GM19395 (cell line): Measurements from ENCODE around the gene PCNX2.
"Not testable (repeated sequence)": the region's sequence is repeated elsewhere in the genome, so short reads cannot be mapped to it uniquely, and the experiment has no call there.

Source experiments
- ATAC-seq: cut with Tn5 transposase; IDR thresholded peaks from one replicate; pipeline ENCODE4 v1.9.1; 2021; ENCODE audit warnings: mild to moderate bottlenecking, moderate library complexity; ENCODE audit not compliant: unreplicated experiment

The PCNX2 gene

DNA sequence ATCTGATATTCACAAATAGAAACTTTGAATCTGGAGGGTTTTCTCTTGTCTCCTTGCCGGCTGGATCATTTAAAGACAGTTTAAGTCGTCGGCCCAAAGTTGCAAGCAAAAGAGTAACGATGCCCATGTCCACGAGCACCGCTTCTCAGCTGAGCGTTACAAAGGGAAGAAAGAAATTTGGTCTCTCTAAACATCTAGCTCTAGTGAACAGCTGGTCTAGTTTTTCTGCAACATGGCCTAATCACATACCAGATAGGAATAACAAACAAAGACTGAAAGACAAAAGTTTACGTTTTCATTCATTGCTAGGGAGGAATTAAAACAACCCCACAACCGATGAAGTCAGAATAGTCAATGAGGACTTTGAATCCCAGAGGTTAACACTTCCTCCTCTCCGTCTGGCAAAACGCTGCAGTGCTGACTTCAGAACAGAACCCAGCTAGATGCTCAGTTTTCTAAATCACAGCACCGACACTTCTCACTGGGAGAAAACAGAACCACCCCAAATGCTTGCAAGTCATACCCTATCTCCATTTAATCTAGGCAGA is 275.7 kb downstream of the PCNX2 start:
- ATAC-seq, result no peak

DNA sequence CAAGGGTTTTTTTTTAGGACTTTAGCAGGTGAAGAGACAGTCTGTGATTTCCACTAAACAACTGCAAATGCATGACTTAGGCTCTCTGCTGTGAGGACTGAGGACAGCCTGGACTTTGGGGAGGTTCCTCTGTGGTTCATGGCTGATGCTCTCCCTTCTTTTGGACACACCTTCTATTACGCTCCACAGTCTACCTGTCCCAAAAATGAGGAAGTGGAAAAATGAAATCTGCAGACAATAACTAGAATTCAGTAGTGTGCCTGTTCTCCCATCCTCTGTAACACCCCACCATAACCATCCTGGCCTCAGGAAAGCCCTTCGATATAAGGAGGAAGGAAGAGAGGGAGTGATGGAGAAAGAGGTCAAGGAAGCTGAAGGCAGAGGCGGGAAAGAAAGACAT is 276.4 kb downstream of the PCNX2 start:
- no peak for ATAC-seq

DNA sequence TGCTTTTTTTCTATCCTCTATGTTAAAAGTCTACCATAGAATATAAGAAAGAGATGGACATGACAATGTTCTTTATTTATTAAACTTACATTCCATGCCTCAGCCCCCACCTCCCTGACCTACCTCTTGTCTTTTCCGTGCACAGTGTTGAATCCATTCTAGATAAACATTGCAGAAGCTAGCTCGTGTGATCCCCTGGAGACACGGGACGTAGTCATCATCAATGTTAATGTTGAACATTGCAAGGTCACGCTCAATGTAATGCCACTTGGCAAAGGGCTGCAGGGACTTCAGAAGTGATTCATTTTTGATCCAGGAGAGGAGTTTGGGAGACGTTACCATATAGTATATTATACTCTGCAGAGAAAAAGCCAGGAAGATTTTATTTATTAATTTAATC is 278.7 kb downstream of the PCNX2 start:
- ATAC-seq, result no peak

GRCh38 chr1:233015965-233016364 is 279.6 kb downstream of the PCNX2 start:
- peak; percentile 49 for ATAC-seq

- no peak for ATAC-seq
Measured at GRCh38 chr1:233012021-233012420, 283.5 kb downstream of the PCNX2 start.

- no peak for ATAC-seq
Measured at GRCh38 chr1:233010146-233010545, 285.4 kb downstream of the PCNX2 start.

GRCh38 chr1:233006541-233006973 is 289.0 kb downstream of the PCNX2 start:
- ATAC-seq, result no peak

DNA sequence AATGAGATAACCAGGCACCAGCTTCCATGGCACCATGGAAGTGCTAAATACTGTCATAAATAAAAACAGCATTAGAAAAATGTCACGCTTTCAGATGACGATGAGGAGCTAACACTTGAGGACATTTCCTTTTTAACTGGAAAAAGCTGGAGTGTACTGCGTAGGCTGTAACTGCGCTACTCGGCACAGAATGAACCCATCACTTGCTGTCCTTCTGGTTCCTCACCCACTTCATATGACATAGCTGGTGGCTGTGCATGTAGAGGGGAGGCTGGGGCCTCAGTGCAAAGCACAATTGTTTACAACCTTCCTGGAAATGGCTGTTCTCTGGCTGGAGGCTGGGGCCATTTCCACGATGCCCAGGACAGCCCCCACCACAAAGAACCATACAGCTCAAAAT is 289.4 kb downstream of the PCNX2 start:
- ATAC-seq, result no peak

DNA sequence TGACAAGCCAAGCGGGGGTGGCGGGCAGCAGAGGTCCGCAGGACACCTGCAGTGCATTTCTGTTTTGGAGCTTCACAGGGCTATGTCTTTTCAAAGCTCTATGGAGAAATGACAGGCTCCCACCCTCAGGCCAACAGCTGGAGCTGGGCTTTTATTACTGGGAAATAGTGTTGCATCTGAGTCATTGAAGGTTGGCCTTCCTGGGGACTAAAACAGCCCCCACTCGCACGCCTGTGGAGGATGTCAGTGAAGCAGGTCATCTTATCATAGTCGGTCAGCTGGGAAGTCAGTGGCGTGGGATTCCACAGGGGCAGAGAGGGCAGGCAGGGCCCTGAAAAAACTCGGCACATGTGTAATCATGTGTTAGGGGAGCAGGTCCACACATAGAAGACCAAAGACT is 289.8 kb downstream of the PCNX2 start:
- no peak for ATAC-seq

- no peak for ATAC-seq
Measured at GRCh38 chr1:233005156-233005555, 290.4 kb downstream of the PCNX2 start.

- ATAC-seq, result no peak
Measured at GRCh38 chr1:233004451-233004850, 291.1 kb downstream of the PCNX2 start.

- ATAC-seq, result not testable (repeated sequence)
Measured at GRCh38 chr1:233003638-233004037, 291.9 kb downstream of the PCNX2 start.

DNA sequence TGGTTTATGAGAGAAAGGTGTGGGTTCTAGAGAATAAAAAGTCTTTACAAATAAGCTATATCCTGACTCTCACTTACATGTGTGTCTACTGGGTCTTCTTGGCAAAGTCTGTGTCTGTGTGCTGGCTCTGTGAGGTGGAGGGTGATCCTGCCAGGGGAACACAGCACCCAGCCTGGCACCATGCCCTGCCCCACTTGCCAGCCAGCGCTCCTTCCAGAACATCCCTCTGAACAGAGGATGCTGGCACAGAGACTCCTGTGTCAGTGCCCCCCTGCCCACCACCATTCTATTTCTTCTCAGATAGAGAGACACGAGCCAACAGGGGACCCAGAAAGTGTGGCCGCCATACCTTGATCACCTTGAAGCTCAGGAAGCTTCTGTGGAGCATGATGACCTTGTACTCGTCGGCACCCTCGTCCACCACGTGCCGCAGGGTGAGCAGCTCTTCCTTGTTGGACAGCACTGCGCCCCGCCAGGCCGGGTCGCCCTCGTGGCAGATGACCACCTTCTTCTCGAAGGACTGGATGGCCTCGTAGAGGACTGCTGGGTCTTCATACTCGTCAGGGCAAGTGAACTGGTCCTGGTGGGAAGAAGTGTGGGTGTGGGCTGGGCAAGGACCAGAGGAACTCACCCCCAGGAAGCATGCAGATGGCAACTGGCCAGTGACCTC is 295.4 kb downstream of the PCNX2 start:
- ATAC-seq, result no peak

GRCh38 chr1:232998646-232999045 is 296.9 kb downstream of the PCNX2 start:
- ATAC-seq, result no peak

DNA sequence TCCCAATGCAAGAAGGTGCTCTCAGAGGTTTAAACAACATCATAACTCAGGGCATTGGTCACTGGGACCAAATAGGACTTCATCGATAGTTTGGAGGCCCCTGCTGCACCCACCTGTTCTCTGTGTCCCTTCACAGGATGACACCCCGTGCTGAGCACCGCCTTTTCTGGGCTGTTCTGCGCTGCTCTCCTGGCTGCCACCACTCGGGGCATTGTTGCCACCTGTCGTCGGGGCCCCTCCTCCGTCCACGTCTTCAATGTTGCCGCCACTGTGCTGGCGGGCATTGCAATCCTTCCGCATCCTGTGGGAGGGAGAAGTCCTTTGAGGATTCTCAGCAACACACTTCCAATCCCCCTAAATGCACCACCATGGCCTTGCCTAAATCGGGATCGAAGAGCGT is 297.4 kb downstream of the PCNX2 start:
- ATAC-seq, result no peak

DNA sequence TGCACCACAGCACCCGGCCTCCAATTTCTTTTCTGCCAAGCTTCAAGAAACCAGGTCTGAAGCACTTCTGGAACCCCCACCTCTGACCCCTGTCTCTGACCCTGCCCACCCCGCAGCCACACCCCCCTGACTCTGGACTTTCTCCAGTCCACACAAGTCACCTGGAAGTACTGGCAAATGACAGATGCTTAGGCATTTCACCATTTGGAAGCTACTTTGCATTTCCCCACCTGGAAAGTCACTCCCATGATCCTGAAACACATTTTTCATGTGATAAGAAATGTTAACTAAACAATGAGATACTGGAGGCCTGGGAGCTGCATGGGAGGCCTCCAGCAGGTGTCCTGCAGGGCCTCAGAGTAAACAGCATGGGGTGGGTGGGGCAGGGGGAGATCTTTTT is 299.4 kb downstream of the PCNX2 start:
- ATAC-seq, result no peak

GRCh38 chr1:232995189-232995588 is 300.3 kb downstream of the PCNX2 start:
- ATAC-seq, result no peak

GRCh38 chr1:232993555-232993954 is 302.0 kb downstream of the PCNX2 start:
- ATAC-seq, result no peak

DNA sequence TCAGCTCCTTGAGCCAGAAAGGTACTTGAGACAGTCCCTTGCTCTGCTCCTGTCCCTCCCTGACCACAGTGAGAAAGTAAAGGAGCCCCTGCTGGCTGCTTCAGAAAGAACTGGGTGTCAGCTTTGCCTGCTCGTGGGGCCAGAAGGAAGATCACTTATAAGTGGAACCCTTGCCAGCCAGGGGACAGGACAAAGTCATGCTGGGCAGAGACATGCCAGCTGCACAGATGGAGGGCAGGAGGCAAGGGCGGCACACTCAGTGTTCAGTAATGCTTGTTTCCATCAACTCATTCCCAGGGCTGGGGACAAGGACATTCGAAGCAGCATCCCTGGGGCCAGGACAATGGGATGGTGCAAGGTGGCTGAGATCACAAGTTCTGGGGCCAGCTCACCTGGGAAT is 303.3 kb downstream of the PCNX2 start:
- ATAC-seq, result no peak

- ATAC-seq, result no peak
Measured at GRCh38 chr1:232991238-232991637, 304.3 kb downstream of the PCNX2 start.

DNA sequence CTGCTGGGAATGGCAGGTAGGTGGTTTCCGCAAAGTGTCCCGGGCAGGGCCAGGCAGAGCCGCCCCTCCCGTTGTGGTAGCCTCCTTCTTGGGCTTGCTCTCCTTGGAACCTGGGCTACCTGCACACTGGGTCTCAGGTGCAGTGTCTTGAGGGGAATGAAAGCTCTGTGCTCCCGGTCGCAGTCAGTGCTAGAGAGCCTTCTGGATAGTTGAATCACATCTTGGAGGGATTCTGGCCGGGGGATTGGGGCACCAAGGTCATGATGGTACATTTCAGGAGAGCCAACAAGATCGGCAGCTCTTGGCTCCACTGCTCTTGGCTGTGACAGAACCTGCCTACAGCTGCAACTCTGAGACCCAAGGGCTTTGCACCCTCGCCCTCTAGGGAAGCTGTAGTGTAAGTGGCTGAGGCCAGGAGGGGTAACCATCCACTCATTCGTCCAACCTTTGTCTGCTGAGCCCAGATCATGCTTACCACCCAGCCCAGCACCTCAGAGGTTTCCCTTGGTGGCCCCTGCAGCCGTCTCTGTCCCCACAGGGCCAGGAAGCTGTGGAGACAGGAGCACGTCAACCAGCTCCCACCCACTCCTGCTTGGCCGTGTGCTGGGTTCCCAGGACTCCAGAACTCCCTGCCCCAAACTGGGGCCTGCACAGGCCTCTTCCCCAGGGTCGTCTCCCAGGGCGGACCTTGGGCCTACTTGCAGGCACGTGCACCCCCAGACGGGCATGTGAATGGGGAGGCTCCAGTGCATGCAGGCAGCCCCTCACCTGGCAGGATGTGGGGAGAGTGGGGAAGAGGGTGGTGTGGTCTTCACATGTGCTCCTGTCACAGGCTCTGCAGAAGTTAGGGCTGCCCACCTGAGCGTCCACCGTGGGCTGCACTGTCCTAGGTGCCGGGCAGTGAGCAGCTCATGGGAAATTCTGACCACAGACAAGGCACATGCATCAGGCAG is 305.1 kb downstream of the PCNX2 start:
- no peak for ATAC-seq

DNA sequence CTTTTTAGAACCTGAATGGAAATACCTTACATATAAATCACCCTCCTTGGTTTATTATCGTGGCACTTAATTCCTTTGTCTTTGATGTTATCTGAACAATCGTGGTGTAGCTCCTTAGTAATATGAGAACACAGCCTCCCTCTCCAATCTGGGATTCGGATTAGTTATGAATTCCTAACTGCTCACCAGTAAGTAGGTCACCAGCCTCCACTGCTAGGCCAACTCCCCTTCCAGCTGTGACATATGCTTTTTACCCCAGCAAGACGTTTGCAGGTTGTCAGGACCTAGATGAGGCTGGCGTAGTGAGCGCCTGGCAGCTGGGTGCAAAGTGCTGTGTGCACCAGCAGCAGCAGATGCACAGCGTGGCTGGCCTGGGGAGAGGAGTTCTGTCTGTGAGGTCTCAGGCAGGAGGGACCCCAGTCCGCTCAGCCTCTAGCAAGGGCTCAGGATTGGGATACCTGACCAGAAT is 306.9 kb downstream of the PCNX2 start:
- no peak for ATAC-seq
